HepG2 (cell line): ENCODE data around the gene HNRNPL. TPM values are rescaled to one million over a fixed set of nuclear protein-coding genes. Genes with fewer than 3 reads are reported as not detected.

Experiments
- ATAC-seq: fragments of 200-7000 bp; cut with Tn5 transposase; 3 replicates; pipeline ENCODE4 v1.9.1; 2020; ENCODE audit warnings: mild to moderate bottlenecking, moderate library complexity
- BruUV-seq: library from RNA; stranded (reverse); fragments of 400-500 nt; replicated peaks from 2 replicates; lab custom pipeline; 2021; lab: Mats Ljungman, UMichigan
- CTCF ChIA-PET: fragments of 300-600 bp; formaldehyde crosslinking; extraction: SDS; loops from one replicate; lab custom pipeline; 2021; ENCODE audit warnings: low total read pairs, inconsistent platforms, low intra/inter-chr PET ratio; lab: Yijun Ruan, JAX
- POLR2A ChIA-PET: fragments of 350-600 bp; sonication (Branson Sonifier 250); formaldehyde crosslinking; loops from one replicate; lab custom pipeline; 2020; ENCODE audit warnings: antibody characterized with exemption, inconsistent platforms; lab: Yijun Ruan, JAX
- DNase-seq: peaks from one replicate; pipeline ENCODE4 v3.0.0-alpha.2; 2015; ENCODE audit warnings: low spot score
- FAIRE-seq: peaks from 3 replicates; lab custom pipeline; 2011; peaks lifted over from hg19 to GRCh38; lab: Jason Lieb, UNC
- H2AFZ ChIP-seq: one replicate; pipeline ENCODE4 v1.6.1; 2011; ENCODE audit warnings: low read length, inconsistent platforms
- H3K27ac ChIP-seq: fragments of 300-600 bp; 3 replicates; pipeline ENCODE4 v1.8.0; 2011; ENCODE audit warnings: mixed run types, mild to moderate bottlenecking, mixed read lengths, low read length, inconsistent platforms; ENCODE audit not compliant: insufficient read depth; ENCODE audit errors: extremely low read length
- H3K27me3 ChIP-seq, 2 experiments: fragments of 200-600 bp in 1 of 2; 2 replicates in 1 of 2; 3 replicates in 1 of 2; pipeline versions ENCODE4 v1.6.0 to v1.8.0; 2011; ENCODE audit warnings: low read length in 2 of 2, mild to moderate bottlenecking in 2 of 2, moderate library complexity in 2 of 2, inconsistent platforms in 1 of 2; ENCODE audit not compliant: insufficient read depth in 2 of 2, control insufficient read depth in 1 of 2
- H3K36me3 ChIP-seq, 2 experiments: fragments of 200-600 bp in 1 of 2; replicated peaks in 1 of 2; 2 replicates in 1 of 2; 3 replicates in 1 of 2; pipeline versions ENCODE4 v1.5.1 to v1.8.0; 2011; ENCODE audit warnings: low read length in 2 of 2, inconsistent platforms in 1 of 2; ENCODE audit not compliant: insufficient read depth in 2 of 2, control insufficient read depth in 1 of 2
- H3K4me1 ChIP-seq: 2 replicates; pipeline ENCODE4 v1.5.1; 2012; ENCODE audit warnings: low read length, inconsistent platforms; ENCODE audit not compliant: insufficient read depth
- H3K4me2 ChIP-seq: 2 replicates; pipeline ENCODE4 v1.6.0; 2011; ENCODE audit warnings: low read depth, low read length, inconsistent platforms
- H3K4me3 ChIP-seq, 3 experiments: fragments of 200-600 bp in 1 of 3; sonication (generic), shearing (Covaris generic) in 1 of 3; replicated peaks in 1 of 3; 2 replicates each; pipeline ENCODE4 v1.5.1; 2011 to 2016; ENCODE audit warnings: low read length in 3 of 3, inconsistent platforms in 2 of 3, low read depth in 2 of 3, mild to moderate bottlenecking in 2 of 3, control low read depth in 1 of 3, mixed read lengths in 1 of 3; ENCODE audit not compliant: insufficient read depth in 1 of 3
- H3K79me2 ChIP-seq: one replicate; pipeline ENCODE4 v1.6.1; 2011; ENCODE audit warnings: low read length, inconsistent platforms; ENCODE audit not compliant: insufficient read depth
- H3K9ac ChIP-seq: 2 replicates; pipeline ENCODE4 v1.6.0; 2011; ENCODE audit warnings: mild to moderate bottlenecking, low read depth, low read length, inconsistent platforms; ENCODE audit not compliant: insufficient read depth
- H3K9me3 ChIP-seq: 2 replicates; pipeline ENCODE4 v1.5.1; 2012; ENCODE audit warnings: mild to moderate bottlenecking, low read length
- H4K20me1 ChIP-seq: 2 replicates; pipeline ENCODE4 v1.6.0; 2011; ENCODE audit warnings: inconsistent platforms, mild to moderate bottlenecking, low read length, moderate library complexity; ENCODE audit not compliant: insufficient read depth
- CEBPG ChIP-seq: IDR thresholded peaks from 2 replicates; pipeline ENCODE4 v1.6.1; 2016
- DR1 ChIP-seq: sonication (generic); formaldehyde crosslinking; IDR thresholded peaks from 2 replicates; pipeline ENCODE4 v1.8.0; 2021; ENCODE audit warnings: mild to moderate bottlenecking, missing genetic modification reagents, inconsistent platforms
- HNF4A ChIP-seq: sonication (generic); formaldehyde crosslinking; IDR thresholded peaks from 2 replicates; pipeline ENCODE4 v1.4.0; 2020; ENCODE audit warnings: missing genetic modification reagents
- SMARCE1 ChIP-seq: fragments of 450-650 bp; IDR thresholded peaks from 2 replicates; pipeline ENCODE4 v1.6.1; 2017; ENCODE audit warnings: borderline replicate concordance
- ZNF644 ChIP-seq: IDR thresholded peaks from 2 replicates; pipeline ENCODE4 v1.6.1; 2016; ENCODE audit warnings: low read depth
- WGBS: methylation state at CpG from one replicate; pipeline ENCODE4 v1.1.6; 2017; ENCODE audit warnings: low lambda C conversion rate; 5-methylcytosine and 5-hydroxymethylcytosine counted together
- in situ Hi-C: cut with HindIII; loops from 2 replicates; pipeline ENCODE4 v1.10.0; 2017; ENCODE audit warnings: low pct_unique_long_range_greater_than_20kb; ENCODE audit not compliant: extremely low pct_ligation_motif_present
- intact Hi-C: fragments of 100-400 bp; cut with micrococcal nuclease; formaldehyde crosslinking; loops from one replicate; pipeline ENCODE4 v1.10.0; 2022; ENCODE audit not compliant: unreplicated experiment
- polyA plus RNA-seq, 8 experiments: library from polyadenylated mRNA; depleted of rRNA in 3 of 8; stranded (reverse) in 7 of 8; unstranded in 1 of 8; fragments of >200 nt; fragmentation: Illumina TruSeq in 4 of 8; extraction: Trizol in 4 of 8; gene quantifications; 2 replicates each; pipeline versions ENCODE4 v1.2.1 to v1.2.3, GENCODE V29; 2011 to 2016; ENCODE audit warnings: low read depth in 4 of 8, missing spikeins in 1 of 8, mixed read lengths in 1 of 8; ENCODE audit not compliant: insufficient read depth in 1 of 8
- total RNA-seq, 5 experiments: library from RNA; depleted of rRNA; stranded (reverse); fragments of >200 nt; fragmentation: Illumina TruSeq; extraction: Trizol; gene quantifications; 2 replicates each; pipeline ENCODE4 v1.2.3, GENCODE V29; 2016; ENCODE audit warnings: low read depth in 1 of 5
- TF ChIP-seq, protein P1 (sequence below): sonication (generic); formaldehyde crosslinking; IDR thresholded peaks from 2 replicates; pipeline ENCODE4 v1.5.1; 2020; ENCODE audit warnings: missing genetic modification reagents, mild to moderate bottlenecking, borderline replicate concordance
- TF ChIP-seq, protein P2 (sequence below): sonication (generic); formaldehyde crosslinking; IDR thresholded peaks from 2 replicates; pipeline ENCODE4 v1.8.0; 2022; ENCODE audit warnings: mild to moderate bottlenecking, missing genetic modification reagents; ENCODE audit not compliant: insufficient replicate concordance
- TF ChIP-seq, protein P3 (sequence below): sonication (generic); formaldehyde crosslinking; conservative IDR thresholded peaks from 2 replicates; pipeline ENCODE4 v1.4.0; 2020; ENCODE audit warnings: missing genetic modification reagents

HNRNPL gene
- total and polyA plus RNA-seq, 2 of the 13 experiments (the other 11 are each of a cell fraction or from before 2014, with no cell fraction given), result 156 to 278 TPM

DNA sequence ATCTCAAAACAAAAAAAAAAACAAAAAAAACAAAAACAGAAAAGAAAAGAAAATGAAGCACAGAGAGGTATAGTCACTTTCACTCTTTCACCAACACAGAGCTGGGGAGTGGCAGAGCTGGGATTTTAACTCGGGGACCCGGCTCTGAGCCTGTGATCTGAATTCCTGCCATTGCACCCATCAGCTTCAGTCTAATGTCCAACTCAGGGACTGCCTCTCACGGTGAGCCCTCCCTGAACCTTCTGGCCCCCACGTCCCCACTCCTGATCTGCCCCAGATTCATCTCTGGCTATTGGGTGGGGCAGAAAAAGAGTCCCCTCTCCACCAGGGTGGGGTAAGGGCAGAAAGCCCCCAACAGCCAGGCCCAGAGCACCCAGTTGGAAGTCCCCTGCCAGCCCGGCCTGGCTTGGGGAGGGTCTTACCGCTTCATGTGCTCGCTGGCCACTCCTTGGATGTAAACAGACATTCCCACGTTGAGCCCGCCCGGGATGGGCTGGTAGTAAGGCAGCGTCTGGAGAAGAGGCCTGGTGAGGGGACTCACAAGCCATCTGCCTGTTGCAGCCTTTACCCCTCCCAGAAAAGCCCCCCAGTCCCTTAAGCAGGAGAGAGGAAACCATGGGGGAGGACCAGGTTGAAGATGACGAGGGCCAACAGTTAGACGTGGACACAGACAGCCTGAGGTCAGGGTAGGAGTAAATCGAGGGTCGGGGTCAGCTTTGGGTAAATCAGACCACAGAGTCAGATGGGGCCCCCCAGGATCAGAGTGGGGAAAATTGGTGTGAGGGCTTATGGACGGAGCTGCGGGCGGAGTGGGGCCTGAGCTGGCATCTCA lies 37.6 kb downstream of the HNRNPL start:
- Histone ChIP-seq H3K4me1 (peaks cover 30% of the 10 kb centered on the region), H2AFZ (no peak overlapping the region), H4K20me1 (no peaks in the 10 kb centered on the region), H3K9ac (no peak overlapping the region), H3K79me2 (no peaks in the 10 kb centered on the region), H3K27ac (no peak overlapping the region), H3K36me3 (peaks cover 9 to 22% of the 10 kb centered on the region in 2 experiments; a peak in 4 of 5 replicates), H3K27me3 (no peaks in the 10 kb centered on the region), H3K9me3 (no peaks in the 10 kb centered on the region), H3K4me2 (no peak overlapping the region), H3K4me3 (no peak overlapping the region)
- intact Hi-C loops (no loop called here), in situ Hi-C loops (no loop called here)
- no peak for FAIRE-seq
- no peak for DNase-seq
- WGBS, result 79% methylated on average over 13 of the region's 18 CpGs
- TF ChIP-seq, protein P1, sequence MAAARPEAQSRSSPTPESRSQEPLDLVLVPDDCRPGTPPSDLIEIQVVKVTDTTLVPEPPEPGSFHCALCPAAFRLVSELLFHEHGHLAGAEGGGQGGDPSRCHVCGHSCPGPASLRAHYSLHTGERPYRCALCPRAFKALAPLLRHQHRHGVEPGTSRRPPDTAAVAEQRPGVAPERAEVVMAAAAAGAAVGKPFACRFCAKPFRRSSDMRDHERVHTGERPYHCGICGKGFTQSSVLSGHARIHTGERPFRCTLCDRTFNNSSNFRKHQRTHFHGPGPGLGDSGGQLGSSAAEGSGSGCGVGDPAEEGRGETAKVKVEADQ (CRISPR knock-in tag), result no peak
- TF ChIP-seq DR1 (CRISPR knock-in tag), result no peak
- POLR2A ChIA-PET, result no interaction called here
- peak; percentile 41 for ATAC-seq
- BruUV-seq, result no TSS peak
- CTCF ChIA-PET, result no interaction called here

DNA sequence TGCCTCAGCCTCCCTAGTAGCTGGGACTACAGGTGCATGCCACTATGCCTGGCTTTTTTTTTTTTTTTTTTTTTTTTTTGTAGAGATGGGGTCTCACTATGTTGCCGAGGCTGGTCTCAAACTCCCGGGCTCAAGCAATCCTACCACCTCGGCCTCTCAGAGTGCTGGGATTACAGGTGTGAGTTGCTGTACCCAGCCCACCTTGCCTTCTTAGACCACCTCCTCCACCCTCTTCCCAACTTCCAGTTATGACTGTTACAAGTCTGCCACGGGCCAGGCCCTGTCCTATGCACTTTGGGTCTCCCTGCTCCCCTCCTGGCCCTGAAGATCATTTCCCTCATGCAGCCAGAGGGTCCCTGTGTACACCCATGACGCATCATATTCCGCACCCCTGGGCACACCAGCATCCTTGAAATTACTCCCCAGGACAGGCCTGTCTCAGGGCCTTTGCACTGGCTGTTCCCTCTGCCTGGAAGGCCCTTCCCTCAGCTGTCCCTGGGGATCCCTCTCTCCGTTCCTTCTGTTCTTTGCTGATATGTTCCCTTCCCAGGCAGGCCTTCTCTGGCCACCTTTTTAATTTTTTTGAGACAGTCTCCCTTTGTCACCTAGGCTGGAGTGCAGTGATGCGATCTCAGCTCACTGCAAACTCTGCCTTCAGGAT lies 40.1 kb downstream of the HNRNPL start:
- BruUV-seq, result no TSS peak
- no peak overlapping the region for H3K9ac ChIP-seq
- no peak overlapping the region for H3K4me3 ChIP-seq
- H2AFZ ChIP-seq, result no peak overlapping the region
- H3K27ac ChIP-seq, result no peak overlapping the region
- ChIA-PET CTCF (no interaction called here), POLR2A (interaction anchor here (0.7 kb wide), 1 partner anchor 11 kb away, joined by 3 read pairs; no protein-coding TSS in a partner anchor)
- WGBS, result 90% methylated on average over 8 of the region's 8 CpGs
- no peaks in the 10 kb centered on the region for H4K20me1 ChIP-seq
- in situ Hi-C loops, result no loop called here
- no peak overlapping the region for H3K4me2 ChIP-seq
- peaks cover 43% of the 10 kb centered on the region for H3K4me1 ChIP-seq
- H3K79me2 ChIP-seq, result no peaks in the 10 kb centered on the region
- DNase-seq (no peak), ATAC-seq (no peak), FAIRE-seq (no peak)
- no peaks in the 10 kb centered on the region for H3K9me3 ChIP-seq
- no peaks in the 10 kb centered on the region for H3K27me3 ChIP-seq
- intact Hi-C loops, result no loop called here
- TF ChIP-seq, protein P2, sequence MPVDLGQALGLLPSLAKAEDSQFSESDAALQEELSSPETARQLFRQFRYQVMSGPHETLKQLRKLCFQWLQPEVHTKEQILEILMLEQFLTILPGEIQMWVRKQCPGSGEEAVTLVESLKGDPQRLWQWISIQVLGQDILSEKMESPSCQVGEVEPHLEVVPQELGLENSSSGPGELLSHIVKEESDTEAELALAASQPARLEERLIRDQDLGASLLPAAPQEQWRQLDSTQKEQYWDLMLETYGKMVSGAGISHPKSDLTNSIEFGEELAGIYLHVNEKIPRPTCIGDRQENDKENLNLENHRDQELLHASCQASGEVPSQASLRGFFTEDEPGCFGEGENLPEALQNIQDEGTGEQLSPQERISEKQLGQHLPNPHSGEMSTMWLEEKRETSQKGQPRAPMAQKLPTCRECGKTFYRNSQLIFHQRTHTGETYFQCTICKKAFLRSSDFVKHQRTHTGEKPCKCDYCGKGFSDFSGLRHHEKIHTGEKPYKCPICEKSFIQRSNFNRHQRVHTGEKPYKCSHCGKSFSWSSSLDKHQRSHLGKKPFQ (CRISPR knock-in tag), result no peak
- no peak for TF ChIP-seq ZNF644 (CRISPR knock-in tag)
- no peak for TF ChIP-seq HNF4A (CRISPR knock-in tag)
- no peak for TF ChIP-seq SMARCE1
- no peak for TF ChIP-seq CEBPG (CRISPR knock-in tag)
- TF ChIP-seq, protein P3, sequence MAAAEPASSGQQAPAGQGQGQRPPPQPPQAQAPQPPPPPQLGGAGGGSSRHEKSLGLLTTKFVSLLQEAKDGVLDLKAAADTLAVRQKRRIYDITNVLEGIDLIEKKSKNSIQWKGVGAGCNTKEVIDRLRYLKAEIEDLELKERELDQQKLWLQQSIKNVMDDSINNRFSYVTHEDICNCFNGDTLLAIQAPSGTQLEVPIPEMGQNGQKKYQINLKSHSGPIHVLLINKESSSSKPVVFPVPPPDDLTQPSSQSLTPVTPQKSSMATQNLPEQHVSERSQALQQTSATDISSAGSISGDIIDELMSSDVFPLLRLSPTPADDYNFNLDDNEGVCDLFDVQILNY (CRISPR knock-in tag), result no peak
- H3K36me3 ChIP-seq, result no peaks in the 10 kb centered on the region
